DOHH2 (cell line): ENCODE data around the gene MT4.

Source experiments
- H3F3A ChIP-seq: fragments of 200-600 bp; sonication (generic), shearing (Covaris generic); 2 replicates; pipeline ENCODE4 v1.6.0; 2016; ENCODE audit warnings: antibody characterized with exemption, mild to moderate bottlenecking; ENCODE audit not compliant: control insufficient read depth, insufficient read depth
- H3K27ac ChIP-seq: fragments of 200-600 bp; sonication (generic); 2 replicates; pipeline ENCODE4 v1.5.1; 2014; ENCODE audit warnings: low read depth, mild to moderate bottlenecking, low read length, moderate library complexity
- H3K27me3 ChIP-seq: fragments of 200-600 bp; sonication (generic); 2 replicates; pipeline ENCODE4 v1.6.1; 2014; ENCODE audit warnings: mild to moderate bottlenecking, low read length, mixed read lengths; ENCODE audit not compliant: control insufficient read depth
- H3K36me3 ChIP-seq: fragments of 200-600 bp; sonication (generic); 2 replicates; pipeline ENCODE4 v1.6.1; 2014; ENCODE audit warnings: mild to moderate bottlenecking, low read length, moderate library complexity, mixed read lengths; ENCODE audit not compliant: control insufficient read depth
- H3K4me1 ChIP-seq: fragments of 200-600 bp; sonication (generic); 2 replicates; pipeline ENCODE4 v1.6.1; 2014; ENCODE audit warnings: mild to moderate bottlenecking, low read length, mixed read lengths; ENCODE audit not compliant: control insufficient read depth
- H3K4me2 ChIP-seq: fragments of 200-600 bp; sonication (generic); 2 replicates; pipeline ENCODE4 v1.6.0; 2014; ENCODE audit warnings: mild to moderate bottlenecking, low read length, moderate library complexity
- H3K4me3 ChIP-seq: fragments of 200-600 bp; sonication (generic); 2 replicates; pipeline ENCODE4 v1.5.1; 2014; ENCODE audit warnings: mild to moderate bottlenecking, low read length, mixed read lengths
- H3K79me2 ChIP-seq: fragments of 200-600 bp; sonication (generic); 2 replicates; pipeline ENCODE4 v1.6.1; 2014; ENCODE audit warnings: mild to moderate bottlenecking, low read length, mixed read lengths; ENCODE audit not compliant: control insufficient read depth
- H3K9me2 ChIP-seq: fragments of 200-600 bp; sonication (generic); replicated peaks from 2 replicates; pipeline ENCODE4 v1.6.1; 2014; ENCODE audit warnings: mild to moderate bottlenecking, low read length, mixed read lengths; ENCODE audit not compliant: control insufficient read depth
- H3K9me3 ChIP-seq: fragments of 200-600 bp; sonication (generic); 2 replicates; pipeline ENCODE4 v1.6.1; 2014; ENCODE audit warnings: antibody characterized with exemption, low read length, mixed read lengths; ENCODE audit not compliant: control insufficient read depth, insufficient read depth
- H4K20me1 ChIP-seq: fragments of 200-600 bp; sonication (generic); 2 replicates; pipeline ENCODE4 v1.6.0; 2014; ENCODE audit warnings: low read depth, mild to moderate bottlenecking, antibody characterized with exemption, low read length, moderate library complexity; ENCODE audit not compliant: control insufficient read depth, insufficient read depth
- EZH2phosphoT487 ChIP-seq: fragments of 200-600 bp; sonication (generic); IDR thresholded peaks from 2 replicates; pipeline ENCODE4 v1.6.1; 2017; ENCODE audit warnings: borderline replicate concordance, mild to moderate bottlenecking, antibody characterized with exemption, low read length, moderate library complexity, mixed read lengths
- TF ChIP-seq, protein P1 (sequence below): fragments of 200-600 bp; sonication (generic); IDR thresholded peaks from one replicate; pipeline ENCODE4 v1.5.1; 2014; ENCODE audit warnings: antibody characterized with exemption, mild to moderate bottlenecking, low read depth, low read length; ENCODE audit not compliant: poor library complexity, severe bottlenecking

Gene MT4

DNA sequence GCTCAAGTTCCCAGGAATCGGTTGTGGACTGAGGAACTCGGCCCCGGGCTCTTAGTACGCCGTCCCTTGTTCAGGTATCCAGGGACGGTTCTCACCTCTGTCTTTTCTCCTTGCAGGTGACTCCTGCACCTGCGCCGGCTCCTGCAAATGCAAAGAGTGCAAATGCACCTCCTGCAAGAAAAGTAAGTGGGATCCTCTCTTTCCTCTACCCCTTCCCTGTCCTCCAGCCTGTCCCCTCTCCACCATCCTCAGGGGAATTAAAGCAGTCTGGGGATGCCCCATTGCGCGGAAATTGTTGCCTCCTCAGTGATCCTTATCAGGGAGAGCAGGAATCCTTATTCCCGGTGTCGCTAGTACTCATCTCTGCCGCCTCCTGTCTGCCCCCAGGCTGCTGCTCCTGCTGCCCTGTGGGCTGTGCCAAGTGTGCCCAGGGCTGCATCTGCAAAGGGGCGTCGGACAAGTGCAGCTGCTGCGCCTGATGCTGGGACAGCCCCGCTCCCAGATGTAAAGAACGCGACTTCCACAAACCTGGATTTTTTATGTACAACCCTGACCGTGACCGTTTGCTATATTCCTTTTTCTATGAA is 44.1 kb downstream of the MT4 start:
- TF ChIP-seq, protein P1, sequence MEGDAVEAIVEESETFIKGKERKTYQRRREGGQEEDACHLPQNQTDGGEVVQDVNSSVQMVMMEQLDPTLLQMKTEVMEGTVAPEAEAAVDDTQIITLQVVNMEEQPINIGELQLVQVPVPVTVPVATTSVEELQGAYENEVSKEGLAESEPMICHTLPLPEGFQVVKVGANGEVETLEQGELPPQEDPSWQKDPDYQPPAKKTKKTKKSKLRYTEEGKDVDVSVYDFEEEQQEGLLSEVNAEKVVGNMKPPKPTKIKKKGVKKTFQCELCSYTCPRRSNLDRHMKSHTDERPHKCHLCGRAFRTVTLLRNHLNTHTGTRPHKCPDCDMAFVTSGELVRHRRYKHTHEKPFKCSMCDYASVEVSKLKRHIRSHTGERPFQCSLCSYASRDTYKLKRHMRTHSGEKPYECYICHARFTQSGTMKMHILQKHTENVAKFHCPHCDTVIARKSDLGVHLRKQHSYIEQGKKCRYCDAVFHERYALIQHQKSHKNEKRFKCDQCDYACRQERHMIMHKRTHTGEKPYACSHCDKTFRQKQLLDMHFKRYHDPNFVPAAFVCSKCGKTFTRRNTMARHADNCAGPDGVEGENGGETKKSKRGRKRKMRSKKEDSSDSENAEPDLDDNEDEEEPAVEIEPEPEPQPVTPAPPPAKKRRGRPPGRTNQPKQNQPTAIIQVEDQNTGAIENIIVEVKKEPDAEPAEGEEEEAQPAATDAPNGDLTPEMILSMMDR: no peak
- TF ChIP-seq EZH2phosphoT487: no peak
- peaks cover 27% of the 10 kb centered on the region for H3K4me1 ChIP-seq
- no peak overlapping the region for H3K27ac ChIP-seq
- peak overlapping the region; percentile 68 for H3K4me3 ChIP-seq
- H4K20me1 ChIP-seq: no peaks in the 10 kb centered on the region
- no peaks in the 10 kb centered on the region for H3K9me2 ChIP-seq
- H3K79me2 ChIP-seq: no peaks in the 10 kb centered on the region
- no peaks in the 10 kb centered on the region for H3F3A ChIP-seq
- H3K36me3 ChIP-seq: no peaks in the 10 kb centered on the region
- H3K9me3 ChIP-seq: no peaks in the 10 kb centered on the region
- H3K27me3 ChIP-seq: peaks cover 16% of the 10 kb centered on the region
- peak overlapping the region; percentile 83 for H3K4me2 ChIP-seq

DNA sequence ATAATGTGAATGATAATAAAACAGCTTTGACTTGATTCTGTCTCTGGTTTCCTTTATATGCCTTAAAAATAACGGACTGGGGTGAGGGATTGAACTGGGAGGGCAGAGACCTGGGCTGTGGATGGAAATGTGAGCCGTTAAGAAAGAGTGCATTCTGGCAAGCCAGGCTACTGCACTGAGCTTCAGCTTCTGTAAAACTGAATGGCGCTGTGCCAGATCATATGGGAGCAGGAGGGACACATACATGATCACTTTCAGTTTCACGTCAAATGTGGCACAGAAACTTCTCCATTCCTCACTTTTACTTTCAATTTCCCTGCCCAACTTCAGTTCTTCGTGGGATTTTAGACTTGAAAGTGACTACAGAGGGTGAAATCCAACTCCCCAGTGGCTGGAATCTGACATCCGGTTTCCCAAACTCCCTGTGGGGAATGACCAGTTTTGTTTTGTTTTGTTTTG is 44.6 kb downstream of the MT4 start:
- TF ChIP-seq, protein P1: no peak
- no peak for TF ChIP-seq EZH2phosphoT487
- Histone ChIP-seq H3F3A (no peaks in the 10 kb centered on the region), H3K27me3 (peaks cover 16% of the 10 kb centered on the region), H3K36me3 (no peaks in the 10 kb centered on the region), H3K27ac (no peak overlapping the region), H4K20me1 (no peaks in the 10 kb centered on the region), H3K9me2 (no peaks in the 10 kb centered on the region), H3K4me3 (peak overlapping the region; percentile 68), H3K79me2 (no peaks in the 10 kb centered on the region), H3K4me2 (peak overlapping the region; percentile 83), H3K4me1 (peaks cover 27% of the 10 kb centered on the region), H3K9me3 (no peaks in the 10 kb centered on the region)

DNA sequence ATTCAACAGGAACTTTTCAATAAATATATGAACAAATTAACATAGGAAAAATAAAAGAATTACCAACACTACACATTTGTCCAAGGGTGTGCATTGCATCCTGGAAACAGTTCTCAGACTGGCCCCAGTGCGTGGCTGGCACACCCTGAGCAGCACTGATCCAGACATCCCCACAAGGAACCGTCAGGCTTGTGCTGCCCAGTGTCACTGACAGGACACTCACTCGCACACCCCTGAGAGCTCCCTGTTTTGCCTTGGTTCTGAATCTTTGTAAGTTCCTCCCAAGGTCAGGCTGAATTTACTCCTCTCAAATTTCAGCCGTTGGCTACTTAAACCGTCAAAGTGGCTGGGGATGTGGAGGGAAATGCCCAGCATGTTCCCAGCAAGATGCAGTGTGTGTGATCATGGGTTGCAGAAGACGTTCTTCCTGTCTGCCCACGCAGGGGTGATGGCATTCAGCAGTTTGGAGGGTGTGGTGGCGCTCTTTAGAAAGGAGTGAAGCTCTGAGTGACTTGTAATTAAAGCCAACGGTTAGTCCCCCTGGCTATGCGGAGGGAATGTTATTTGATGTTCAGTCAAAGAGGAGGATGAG is 45.2 kb downstream of the MT4 start:
- TF ChIP-seq, protein P1: no peak
- TF ChIP-seq EZH2phosphoT487: no peak
- no peak overlapping the region for H3K27ac ChIP-seq
- H3K4me3 ChIP-seq: peak overlapping the region; percentile 68; the same call in 1 of the 2 replicates
- H3K9me2 ChIP-seq: no peaks in the 10 kb centered on the region
- H4K20me1 ChIP-seq: no peaks in the 10 kb centered on the region
- no peaks in the 10 kb centered on the region for H3K79me2 ChIP-seq
- peaks cover 18% of the 10 kb centered on the region for H3K27me3 ChIP-seq
- H3K36me3 ChIP-seq: no peaks in the 10 kb centered on the region
- H3F3A ChIP-seq: no peaks in the 10 kb centered on the region
- peaks cover 27% of the 10 kb centered on the region for H3K4me1 ChIP-seq
- H3K4me2 ChIP-seq: peak overlapping the region; percentile 83
- H3K9me3 ChIP-seq: no peaks in the 10 kb centered on the region
